LNCaP clone FGC (cell line): ENCODE data around the gene IL2.

Source experiments
- DNase-seq: peaks from one replicate; pipeline ENCODE4 v3.0.0-alpha.2; 2011; ENCODE audit warnings: low read depth
- H3K4me3 ChIP-seq: 2 replicates; pipeline ENCODE4 v1.5.1; 2011; ENCODE audit warnings: mild to moderate bottlenecking, low read depth, low read length, control low read depth
- TF ChIP-seq, protein P1 (sequence below): IDR thresholded peaks from 2 replicates; pipeline ENCODE4 v1.5.1; 2012; ENCODE audit warnings: mild to moderate bottlenecking; ENCODE audit not compliant: control insufficient read depth, insufficient read depth; ENCODE audit errors: extremely low read depth

Gene IL2

DNA sequence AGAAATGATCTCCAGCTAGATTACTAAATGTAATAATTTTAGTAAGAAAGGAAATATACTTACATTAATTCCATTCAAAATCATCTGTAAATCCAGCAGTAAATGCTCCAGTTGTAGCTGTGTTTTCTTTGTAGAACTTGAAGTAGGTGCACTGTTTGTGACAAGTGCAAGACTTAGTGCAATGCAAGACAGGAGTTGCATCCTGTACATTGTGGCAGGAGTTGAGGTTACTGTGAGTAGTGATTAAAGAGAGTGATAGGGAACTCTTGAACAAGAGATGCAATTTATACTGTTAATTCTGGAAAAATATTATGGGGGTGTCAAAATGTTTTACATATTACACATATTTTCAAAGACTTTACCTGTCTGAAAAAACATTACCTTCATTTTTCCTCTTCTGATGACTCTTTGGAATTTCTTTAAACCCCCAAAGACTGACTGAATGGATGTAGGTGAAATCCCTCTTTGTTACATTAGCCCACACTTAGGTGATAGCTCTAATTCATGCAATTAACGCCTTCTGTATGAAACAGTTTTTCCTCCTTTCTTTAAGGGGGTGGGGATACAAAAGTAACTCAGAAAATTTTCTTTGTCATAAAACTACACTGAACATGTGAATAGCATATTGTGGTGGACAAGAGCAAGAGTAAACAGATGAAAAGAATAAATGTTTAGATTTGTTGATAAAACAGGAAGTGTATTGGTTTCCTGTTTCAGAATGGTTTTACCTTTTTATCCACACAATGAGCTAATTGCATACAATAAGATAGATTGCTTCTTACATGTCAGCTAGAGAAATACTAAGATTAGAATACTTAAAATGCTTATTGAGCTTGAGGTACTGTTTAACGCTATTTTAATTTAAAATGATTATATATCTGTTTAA, at the start of gene IL2:
IL2 (minus strand) TSS at position 495 of the 886 bp plus-strand sequence; CDS start at position 210, 285 bp downstream.
- TF ChIP-seq, protein P1, sequence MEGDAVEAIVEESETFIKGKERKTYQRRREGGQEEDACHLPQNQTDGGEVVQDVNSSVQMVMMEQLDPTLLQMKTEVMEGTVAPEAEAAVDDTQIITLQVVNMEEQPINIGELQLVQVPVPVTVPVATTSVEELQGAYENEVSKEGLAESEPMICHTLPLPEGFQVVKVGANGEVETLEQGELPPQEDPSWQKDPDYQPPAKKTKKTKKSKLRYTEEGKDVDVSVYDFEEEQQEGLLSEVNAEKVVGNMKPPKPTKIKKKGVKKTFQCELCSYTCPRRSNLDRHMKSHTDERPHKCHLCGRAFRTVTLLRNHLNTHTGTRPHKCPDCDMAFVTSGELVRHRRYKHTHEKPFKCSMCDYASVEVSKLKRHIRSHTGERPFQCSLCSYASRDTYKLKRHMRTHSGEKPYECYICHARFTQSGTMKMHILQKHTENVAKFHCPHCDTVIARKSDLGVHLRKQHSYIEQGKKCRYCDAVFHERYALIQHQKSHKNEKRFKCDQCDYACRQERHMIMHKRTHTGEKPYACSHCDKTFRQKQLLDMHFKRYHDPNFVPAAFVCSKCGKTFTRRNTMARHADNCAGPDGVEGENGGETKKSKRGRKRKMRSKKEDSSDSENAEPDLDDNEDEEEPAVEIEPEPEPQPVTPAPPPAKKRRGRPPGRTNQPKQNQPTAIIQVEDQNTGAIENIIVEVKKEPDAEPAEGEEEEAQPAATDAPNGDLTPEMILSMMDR: no peak
- no peak for DNase-seq
- H3K4me3 ChIP-seq: no peak within 1 kb of the TSS

DNA sequence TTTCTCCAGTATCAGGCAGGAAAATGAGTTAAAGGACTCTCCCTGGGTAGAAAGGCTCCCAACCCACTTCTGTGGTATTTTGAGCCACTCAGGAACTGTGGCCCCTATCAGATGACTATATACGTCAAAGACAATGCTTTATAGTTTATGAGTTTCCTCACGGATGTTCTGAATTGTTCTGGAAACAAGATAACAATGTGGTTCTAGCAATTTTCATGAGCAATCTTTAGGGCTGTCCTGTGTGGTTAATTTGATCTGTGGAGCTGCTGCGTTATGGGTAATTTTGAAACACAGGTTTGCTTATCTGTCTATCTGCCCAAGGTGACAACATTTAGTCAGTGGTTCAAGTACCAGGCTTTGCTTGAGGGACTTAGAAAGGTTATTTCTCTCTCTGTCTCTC, 46.7 kb upstream of the IL2 start:
- H3K4me3 ChIP-seq: no peak overlapping the region
- TF ChIP-seq, protein P1: no peak
- no peak for DNase-seq

DNA sequence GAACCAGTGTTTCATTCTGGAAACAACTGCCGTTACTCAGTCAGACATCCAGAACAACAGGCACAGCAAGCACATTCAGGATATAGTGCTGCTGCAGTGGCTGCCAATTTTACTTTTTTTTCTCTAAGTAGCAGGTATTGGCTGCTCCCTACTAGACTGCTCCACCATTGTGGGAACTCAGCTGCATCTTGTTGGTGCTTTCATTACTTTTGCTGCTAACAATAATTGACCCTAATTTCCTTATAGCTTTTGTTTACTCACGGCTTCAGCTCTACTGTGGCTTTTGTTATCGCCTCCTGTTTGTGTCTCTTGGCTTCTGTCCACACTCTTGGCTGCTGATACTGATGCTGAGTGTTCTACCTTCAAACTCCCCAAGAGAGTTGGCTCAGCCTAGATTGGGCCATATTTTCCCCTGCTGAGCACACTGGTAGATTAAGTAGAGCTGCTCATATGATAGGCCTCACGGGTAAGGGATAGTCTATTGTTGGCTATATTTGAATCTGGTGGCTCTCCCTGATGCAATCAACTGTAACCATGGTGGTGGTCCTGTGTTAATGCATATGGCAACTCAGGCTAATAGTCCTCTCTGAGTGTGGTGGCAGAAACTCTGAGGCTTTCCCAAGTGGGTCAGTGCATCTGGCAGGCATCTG, 44.5 kb upstream of the IL2 start:
- H3K4me3 ChIP-seq: no peak overlapping the region
- TF ChIP-seq, protein P1: no peak
- DNase-seq: peak; percentile 25

DNA sequence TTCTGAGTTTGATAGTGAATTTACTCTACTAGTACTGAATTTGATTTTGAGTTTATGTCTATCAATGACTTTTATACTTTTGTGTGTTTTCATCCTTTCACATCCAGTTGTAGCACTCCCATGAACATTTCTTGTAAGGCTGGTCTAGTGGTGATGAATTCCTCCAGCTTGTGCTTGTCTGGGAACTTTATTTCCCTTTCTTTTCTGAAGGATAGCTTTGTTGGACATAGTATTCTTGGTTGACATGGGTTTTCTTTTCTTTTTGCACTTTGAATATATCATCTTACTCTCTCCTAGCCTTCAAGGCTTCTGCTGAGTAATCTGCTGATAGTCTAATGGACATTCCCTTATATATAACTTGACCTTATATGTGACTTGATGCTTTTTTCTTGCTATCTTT, 32.5 kb upstream of the IL2 start:
- TF ChIP-seq, protein P1: no peak
- H3K4me3 ChIP-seq: no peak overlapping the region
- no peak for DNase-seq

DNA sequence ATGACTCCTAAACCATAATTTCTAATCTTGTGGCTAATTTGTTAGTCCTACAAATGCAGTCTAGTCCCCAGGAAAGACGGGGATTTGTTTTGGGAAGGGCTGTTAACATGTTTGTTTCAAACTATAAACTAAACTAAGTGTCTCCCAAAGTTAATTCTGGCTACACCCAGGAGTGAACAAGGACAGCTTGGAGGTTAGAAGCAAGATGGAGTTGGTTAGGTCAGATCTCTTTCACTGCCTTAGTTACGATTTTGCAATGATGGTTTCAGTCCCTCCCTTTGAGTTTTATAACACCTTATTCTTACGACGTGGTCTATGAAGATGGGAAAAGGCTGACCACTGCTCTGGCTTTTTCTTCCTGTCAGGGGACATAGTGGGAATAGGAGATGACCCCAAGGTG, 27.0 kb upstream of the IL2 start:
- DNase-seq: no peak
- TF ChIP-seq, protein P1: no peak
- H3K4me3 ChIP-seq: no peak overlapping the region

DNA sequence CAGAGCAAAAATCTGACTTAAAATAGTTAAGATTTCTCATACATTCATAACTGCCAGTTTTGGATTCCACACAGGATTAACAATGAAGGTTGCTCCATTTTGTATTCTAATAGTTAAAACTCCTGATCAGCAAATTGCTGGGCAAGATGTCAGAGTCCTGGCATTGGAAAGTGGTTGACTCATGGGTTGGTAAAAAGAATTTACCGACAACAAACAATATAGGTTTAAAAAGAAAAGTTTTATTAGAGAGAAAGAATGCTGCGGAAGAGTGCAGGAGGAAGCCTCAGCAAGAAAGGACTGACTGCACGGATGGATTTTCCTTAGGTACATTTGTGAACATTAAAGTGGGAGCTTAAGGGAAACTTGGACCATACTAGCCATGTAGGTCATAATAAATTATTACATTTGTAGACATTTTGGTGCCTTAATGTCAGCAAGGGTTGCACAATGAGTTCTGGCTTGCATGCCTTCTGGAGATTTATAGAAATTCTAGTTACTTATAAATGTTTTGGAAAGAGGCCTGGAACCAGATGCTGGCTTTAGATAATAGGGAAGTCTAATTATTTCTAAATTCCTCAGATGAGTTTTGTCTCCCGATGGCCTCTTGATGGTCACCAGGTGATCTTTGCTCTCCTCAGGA, 25.4 kb upstream of the IL2 start:
- H3K4me3 ChIP-seq: no peak overlapping the region
- TF ChIP-seq, protein P1: no peak
- no peak for DNase-seq
